H1 (cell line): ENCODE measurements around the gene CREB3L4. TPM values are rescaled to one million over a fixed set of nuclear protein-coding genes. Genes with fewer than 3 reads are reported as not detected.

ENCODE experiments used
- ASH2L ChIP-seq: fragments of 200-600, 300-600 bp; sonication (generic); IDR thresholded peaks from one replicate; pipeline ENCODE4 v1.7.1; 2017; ENCODE audit warnings: low read length
- CBX8 ChIP-seq: fragments of 300-800, 300-1000 bp; sonication (generic); IDR thresholded peaks from 2 replicates; pipeline ENCODE4 v1.7.1; 2016; ENCODE audit warnings: low read depth, low read length, borderline replicate concordance
- CHD7 ChIP-seq: fragments of 300-600 bp; sonication (generic); IDR thresholded peaks from 2 replicates; pipeline ENCODE4 v1.7.1; 2012; ENCODE audit warnings: low read length, moderate library complexity, mild to moderate bottlenecking, inconsistent platforms; ENCODE audit not compliant: insufficient replicate concordance
- FOSL1 ChIP-seq: IDR thresholded peaks from 2 replicates; pipeline ENCODE4 v1.6.1; 2011; ENCODE audit warnings: mild to moderate bottlenecking, low read depth, low read length, moderate library complexity; ENCODE audit not compliant: insufficient read depth
- GABPA ChIP-seq: IDR thresholded peaks from 2 replicates; pipeline ENCODE4 v1.6.1; 2011; ENCODE audit warnings: mild to moderate bottlenecking, low read length, moderate library complexity, borderline replicate concordance; ENCODE audit not compliant: insufficient read depth
- JUND ChIP-seq: IDR thresholded peaks from 2 replicates; pipeline ENCODE4 v1.6.1; 2011; ENCODE audit warnings: mild to moderate bottlenecking, improper control_type of control experiment, low read length
- NRF1 ChIP-seq: IDR thresholded peaks from 2 replicates; pipeline ENCODE4 v1.6.1; 2011; ENCODE audit warnings: mild to moderate bottlenecking, low read depth, low read length, improper control_type of control experiment
- PHF8 ChIP-seq: fragments of 200-600 bp; sonication (generic); conservative IDR thresholded peaks from 2 replicates; pipeline ENCODE4 v1.7.1; 2012; ENCODE audit warnings: low read depth, mild to moderate bottlenecking, inconsistent platforms, low read length, moderate library complexity
- POLR2A ChIP-seq, 2 experiments: IDR thresholded peaks; 1 replicate in 1 of 2; 2 replicates in 1 of 2; pipeline ENCODE4 v1.6.1; 2011; ENCODE audit warnings: low read depth in 2 of 2, low read length in 2 of 2, mild to moderate bottlenecking in 2 of 2; ENCODE audit errors: control extremely low read depth in 1 of 2
- POLR2AphosphoS5 ChIP-seq: IDR thresholded peaks from 2 replicates; pipeline ENCODE4 v1.6.1; 2011; ENCODE audit warnings: low read depth, low read length
- ZNF274 ChIP-seq: IDR thresholded peaks from 2 replicates; pipeline ENCODE4 v1.7.0; 2012; ENCODE audit warnings: low read length, borderline replicate concordance; ENCODE audit errors: extremely low read depth
- polyA plus RNA-seq, 7 experiments: library from polyadenylated mRNA; depleted of rRNA in 3 of 7; stranded (reverse) in 5 of 7; unstranded in 2 of 7; fragments of >200 nt in 5 of 7; fragments of 200-250 nt in 2 of 7; gene quantifications; 1 replicate in 5 of 7; 2 replicates in 1 of 7; 4 replicates in 1 of 7; pipeline versions ENCODE4 v1.2.1 to v1.2.3, GENCODE V29; 2011 to 2013; ENCODE audit warnings: missing spikeins in 2 of 7, mixed read lengths in 2 of 7
- total RNA-seq: library from RNA; stranded (reverse); fragmentation: NEBNext Ultra II Directional; extraction: Animal tissue kit (Norgen Biotek cat#: 25700); gene quantifications from 2 replicates; pipeline ENCODE4 v1.2.1, GENCODE V29; 2021

Gene CREB3L4
- total and polyA plus RNA-seq, 2 of the 8 experiments (the other 6 are each of a cell fraction or from before 2014, with no cell fraction given): 34.4 to 54.0 TPM

- TF ChIP-seq CHD7: no peak
- TF ChIP-seq GABPA: no peak
- TF ChIP-seq CBX8: no peak
- no peak for TF ChIP-seq ASH2L
- no peak for TF ChIP-seq PHF8
- TF ChIP-seq JUND: no peak
- TF ChIP-seq ZNF274: no peak
- TF ChIP-seq POLR2A (IDR thresholded peaks at IDR 0.05; ENCODE audit: control extremely low read depth in 1 of 2, low read depth in 2 of 2, low read length in 2 of 2): no peak; a peak in 2 of 3 replicates
- no peak for TF ChIP-seq NRF1
- TF ChIP-seq FOSL1: no peak
- TF ChIP-seq POLR2AphosphoS5: no peak
These were observed 24.1 kb downstream of the CREB3L4 start (continued) for GRCh38 chr1:153991806-153992205.
